GM12801 (cell line): ENCODE results near the gene SH3RF1.

Source experiments
- TF ChIP-seq, protein P1 (sequence below): IDR thresholded peaks from one replicate; pipeline ENCODE4 v1.5.1; 2011; ENCODE audit warnings: control low read depth; ENCODE audit not compliant: insufficient read length; ENCODE audit errors: extremely low read depth

SH3RF1 gene

DNA sequence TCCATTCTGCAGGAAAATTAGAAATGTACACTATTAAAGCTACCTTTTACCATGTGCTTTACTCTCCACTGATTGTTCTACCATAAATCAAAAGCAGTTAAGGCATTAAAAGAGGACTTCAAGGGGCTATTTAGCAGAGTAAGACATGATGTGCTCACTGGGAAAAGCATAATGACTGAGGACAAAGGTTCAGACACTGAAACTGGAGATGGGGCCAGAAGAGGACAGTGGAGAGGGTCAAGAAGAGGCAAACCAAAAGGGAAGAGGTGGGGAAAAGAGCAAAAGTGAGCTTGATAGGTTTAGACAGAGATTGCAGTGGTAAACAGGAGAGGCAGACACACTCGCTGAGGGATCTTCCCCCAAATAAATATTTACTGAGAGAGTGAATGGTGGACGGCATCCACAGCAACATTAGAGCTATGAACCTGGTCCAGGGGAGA, 23.8 kb downstream of the SH3RF1 start:
- TF ChIP-seq, protein P1, sequence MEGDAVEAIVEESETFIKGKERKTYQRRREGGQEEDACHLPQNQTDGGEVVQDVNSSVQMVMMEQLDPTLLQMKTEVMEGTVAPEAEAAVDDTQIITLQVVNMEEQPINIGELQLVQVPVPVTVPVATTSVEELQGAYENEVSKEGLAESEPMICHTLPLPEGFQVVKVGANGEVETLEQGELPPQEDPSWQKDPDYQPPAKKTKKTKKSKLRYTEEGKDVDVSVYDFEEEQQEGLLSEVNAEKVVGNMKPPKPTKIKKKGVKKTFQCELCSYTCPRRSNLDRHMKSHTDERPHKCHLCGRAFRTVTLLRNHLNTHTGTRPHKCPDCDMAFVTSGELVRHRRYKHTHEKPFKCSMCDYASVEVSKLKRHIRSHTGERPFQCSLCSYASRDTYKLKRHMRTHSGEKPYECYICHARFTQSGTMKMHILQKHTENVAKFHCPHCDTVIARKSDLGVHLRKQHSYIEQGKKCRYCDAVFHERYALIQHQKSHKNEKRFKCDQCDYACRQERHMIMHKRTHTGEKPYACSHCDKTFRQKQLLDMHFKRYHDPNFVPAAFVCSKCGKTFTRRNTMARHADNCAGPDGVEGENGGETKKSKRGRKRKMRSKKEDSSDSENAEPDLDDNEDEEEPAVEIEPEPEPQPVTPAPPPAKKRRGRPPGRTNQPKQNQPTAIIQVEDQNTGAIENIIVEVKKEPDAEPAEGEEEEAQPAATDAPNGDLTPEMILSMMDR = no peak

DNA sequence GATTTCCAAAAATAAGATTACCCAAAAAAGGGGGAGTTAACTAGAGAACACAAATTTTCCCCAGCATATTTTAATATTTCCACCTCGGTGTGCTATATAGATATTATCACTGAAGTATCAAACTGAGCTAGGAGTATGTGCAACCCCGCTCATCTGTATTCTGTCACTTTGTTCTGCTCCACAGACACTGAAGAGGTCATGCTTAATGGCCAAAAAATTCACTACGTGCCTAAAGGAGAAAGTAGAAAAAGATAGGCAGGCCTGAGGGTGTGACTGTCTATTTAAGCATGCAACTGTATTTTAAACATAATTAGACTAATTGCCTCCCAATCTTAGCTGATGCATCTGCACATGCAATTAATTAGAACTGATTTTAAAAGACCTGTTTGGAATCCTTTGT, 24.5 kb downstream of the SH3RF1 start:
- TF ChIP-seq, protein P1 = no peak

DNA sequence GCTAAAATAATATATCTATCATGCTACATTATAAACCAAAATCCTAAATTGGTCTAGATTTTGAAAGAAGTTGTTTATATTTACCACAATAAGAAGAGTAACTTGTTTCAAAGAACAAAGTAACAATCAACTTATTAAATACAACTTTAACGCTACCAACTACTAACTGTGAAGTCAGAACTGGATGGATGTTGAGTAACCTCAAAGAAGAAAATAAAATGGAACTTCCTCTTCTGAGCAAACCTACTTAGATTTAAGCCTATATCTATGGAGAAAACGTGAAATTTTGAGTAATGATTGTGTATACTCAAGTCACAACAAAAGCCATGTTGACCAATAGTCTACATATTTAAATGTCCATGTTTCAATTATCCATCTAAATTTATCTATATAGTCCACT, 25.7 kb downstream of the SH3RF1 start:
- TF ChIP-seq, protein P1 = no peak

DNA sequence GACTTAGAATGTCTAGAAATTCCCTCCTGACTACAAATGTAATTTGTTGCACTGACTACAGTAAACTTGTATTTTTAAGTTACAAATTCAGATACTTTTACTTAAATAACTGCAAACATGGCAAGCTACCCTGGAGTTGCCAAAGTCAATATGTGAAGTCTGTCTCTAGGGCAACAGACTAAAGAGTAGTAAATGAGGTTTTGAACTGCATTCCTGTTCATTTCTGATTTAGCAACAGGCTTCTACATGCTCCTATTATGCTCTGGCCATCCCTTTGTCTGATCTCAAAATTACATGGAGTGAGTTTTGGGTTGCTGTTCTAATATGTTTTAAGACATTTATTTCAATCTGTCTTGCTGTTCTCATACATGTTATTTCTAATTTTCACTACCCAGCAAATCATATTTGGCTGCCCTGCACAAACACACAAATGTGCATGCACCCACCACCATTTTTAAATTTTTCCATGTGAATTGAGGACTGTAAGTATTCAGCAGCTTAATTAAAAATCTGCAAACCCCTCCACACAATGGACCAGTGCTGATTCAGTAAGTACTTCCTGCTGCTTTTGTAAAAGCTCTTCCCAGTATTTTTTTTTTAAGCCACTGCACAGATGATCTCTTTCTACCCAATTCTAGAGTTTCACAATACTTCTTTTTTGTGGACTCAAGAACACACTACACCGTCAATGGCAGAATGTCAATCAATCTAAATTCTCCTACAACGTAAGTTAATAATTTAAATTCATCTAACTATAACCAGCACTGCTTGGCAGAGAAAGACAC, 26.7 kb downstream of the SH3RF1 start:
- TF ChIP-seq, protein P1 = no peak

DNA sequence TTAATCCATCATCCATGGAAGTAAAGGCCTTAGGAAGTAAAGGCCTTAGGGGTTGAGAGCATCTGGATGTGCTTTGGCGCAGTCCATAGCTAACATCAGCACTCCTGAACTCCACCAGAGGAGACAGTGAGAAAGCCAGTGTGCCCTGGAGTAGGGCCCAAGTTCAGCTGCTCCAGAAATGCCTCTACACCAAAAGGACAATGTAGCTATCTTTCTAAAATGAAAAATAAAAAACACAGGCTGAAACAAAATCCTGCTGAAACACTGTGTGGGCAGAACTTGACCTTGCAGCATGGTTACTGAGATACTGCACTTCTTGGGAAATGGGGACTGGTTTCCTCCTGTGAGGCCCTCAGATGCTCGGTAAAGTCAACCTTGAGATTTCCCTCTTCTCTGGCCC, 29.3 kb downstream of the SH3RF1 start:
- TF ChIP-seq, protein P1 = no peak

DNA sequence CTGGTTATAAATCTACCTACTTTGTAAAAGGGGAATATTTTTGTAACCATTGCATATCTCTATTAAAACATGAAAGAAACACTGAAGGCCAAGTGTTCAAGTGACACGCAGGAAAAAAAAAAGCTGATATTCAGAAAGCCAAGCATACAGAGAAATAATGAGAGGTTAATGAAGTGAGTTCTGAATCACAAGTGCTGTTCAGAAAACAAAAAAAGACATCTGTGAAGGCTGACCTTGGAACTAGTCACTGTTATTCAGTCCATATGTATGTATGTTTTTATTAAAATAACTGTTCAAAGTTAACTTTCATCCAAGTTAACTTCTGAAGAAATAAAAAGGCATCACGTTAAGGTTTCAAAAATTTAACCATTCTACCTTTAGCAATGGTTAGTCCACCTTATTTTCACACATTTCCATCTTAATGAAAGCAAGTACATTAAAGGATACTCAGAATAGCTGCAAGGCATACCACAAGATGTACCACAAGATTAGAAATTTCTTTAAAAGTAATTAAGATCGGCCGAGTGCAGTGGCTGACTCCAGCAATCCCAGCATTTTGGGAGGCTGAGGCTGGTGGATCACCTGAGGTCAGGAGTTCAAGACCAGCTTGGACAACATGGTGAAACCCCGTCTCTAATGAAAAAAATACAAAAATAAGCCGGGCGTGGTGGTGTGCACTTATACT, 31.4 kb downstream of the SH3RF1 start:
- TF ChIP-seq, protein P1 = no peak

DNA sequence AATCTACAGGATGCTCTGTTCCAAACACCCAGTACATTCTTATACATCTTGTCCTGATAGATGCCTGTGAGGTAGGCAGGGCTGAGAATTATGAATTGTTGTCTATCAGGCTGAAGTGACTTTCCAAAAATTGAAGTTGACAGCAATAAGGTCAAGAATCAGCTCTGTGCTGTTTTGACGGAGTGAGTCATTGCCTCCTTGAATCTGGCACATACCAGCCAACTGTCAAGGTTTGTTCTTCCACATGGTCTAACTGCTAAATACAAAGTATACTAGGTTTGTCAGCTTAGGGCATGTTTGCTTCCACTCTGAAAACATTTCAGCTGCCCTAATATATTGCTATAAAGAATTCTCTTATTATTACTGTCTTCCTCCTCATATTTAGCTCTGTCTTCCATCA, 32.3 kb downstream of the SH3RF1 start:
- TF ChIP-seq, protein P1 = no peak
